ENCODE measurements around the gene CNPY4.

GRCh38 chr7:100115026-100115425, 4.4 kb upstream of the CNPY4 start:
- no peak for TF ChIP-seq CTCF (IDR thresholded peaks at IDR 0.05)
- TF ChIP-seq EP300 (IDR thresholded peaks at IDR 0.05) = no peak
- no peak for TF ChIP-seq POLR2A (IDR thresholded peaks at IDR 0.05)
